ENCODE measurements around the gene TMPRSS2.

- TF ChIP-seq CTCF (IDR thresholded peaks at IDR 0.05; ENCODE audit: low read length) (no peak), EZH2 (IDR thresholded peaks at IDR 0.05; ENCODE audit: borderline replicate concordance, low read length) (no peak)
Observed at GRCh38 chr21:41497008-41497407, 10.9 kb downstream of the TMPRSS2 start.
